Testis (tissue), 3 donors: ENCODE data around the gene SCP2. TPM values are rescaled to one million over a fixed set of nuclear protein-coding genes. Genes with fewer than 3 reads are reported as not detected.

ENCODE experiments used
- DNase-seq: peaks from one replicate; pipeline ENCODE4 v3.0.0-alpha.2; 2019
- H3K27ac ChIP-seq, 2 donors: fragments of 200-600 bp; sonication (generic); one replicate each; pipeline ENCODE4 v1.5.1; 2019
- H3K27me3 ChIP-seq: fragments of 200-600 bp; sonication (generic); one replicate; pipeline ENCODE4 v1.5.1; 2019
- H3K36me3 ChIP-seq: fragments of 200-600 bp; sonication (generic); one replicate; pipeline ENCODE4 v1.5.1; 2017; ENCODE audit warnings: low read depth; ENCODE audit errors: missing control alignments
- H3K4me1 ChIP-seq: fragments of 200-600 bp; sonication (generic); one replicate; pipeline ENCODE4 v1.5.1; 2019
- H3K4me3 ChIP-seq, 2 donors: fragments of 200-600 bp; sonication (generic); one replicate each; pipeline ENCODE4 v1.5.1; 2017 to 2019
- H3K9me3 ChIP-seq: fragments of 200-600 bp; sonication (generic); one replicate; pipeline ENCODE4 v1.5.1; 2017
- POLR2A ChIP-seq: fragments of 450-650 bp; IDR thresholded peaks from one replicate; pipeline ENCODE4 v1.6.1; 2017; ENCODE audit warnings: antibody characterized with exemption, mild to moderate bottlenecking, moderate library complexity
- WGBS, 2 donors: methylation state at CpG; one replicate each; pipeline ENCODE4 v1.1.5; 2018; 5-methylcytosine and 5-hydroxymethylcytosine counted together
- intact Hi-C: fragments of 100-400 bp; cut with DNase I; formaldehyde crosslinking; loops from one replicate; pipeline ENCODE4 v1.15.1; 2023; ENCODE audit warnings: low total_unique reads
- polyA plus RNA-seq: library from polyadenylated mRNA; stranded (reverse); fragments of 350-450 nt; fragmentation: Illumina TruSeq; extraction: RNeasy Lipid Tissue Mini Kit (QIAGEN cat#74804); gene quantifications from one replicate; pipeline ENCODE4 v1.2.3, GENCODE V29; 2014; ENCODE audit warnings: low read depth, low replicate concordance; ENCODE audit not compliant: insufficient read depth
- total RNA-seq, 2 donors: library from RNA; depleted of rRNA; stranded (reverse); fragments of >200 nt; gene quantifications; one replicate each; pipeline ENCODE4 v1.2.3, GENCODE V29; 2016
- TF ChIP-seq, protein P1 (sequence below), 3 experiments: fragments of 450-650 bp in 2 of 3; fragments of 200-600 bp in 1 of 3; sonication (generic) in 1 of 3; IDR thresholded peaks; one replicate each; pipeline ENCODE4 v1.5.1; 2016 to 2019; ENCODE audit warnings: antibody characterized with exemption in 3 of 3, mild to moderate bottlenecking in 2 of 3, moderate library complexity in 1 of 3

SCP2 gene
- total and polyA plus RNA-seq, 3 donors from 2014 or later, result 102 to 108 (median 103) TPM

- Histone ChIP-seq H3K4me3 (peak overlapping the region; percentile 70), H3K27me3 (no peaks in the 10 kb centered on the region), H3K4me1 (peaks cover 18% of the 10 kb centered on the region), H3K36me3 (no peaks in the 10 kb centered on the region), H3K9me3 (no peaks in the 10 kb centered on the region), H3K27ac (peak overlapping the region; percentile 84 to 92)
- 15 to 24% methylated on average over 16 to 18 of the region's 19 CpGs for WGBS, 2 donors
- TF ChIP-seq POLR2A, result no peak
- TF ChIP-seq, protein P1, sequence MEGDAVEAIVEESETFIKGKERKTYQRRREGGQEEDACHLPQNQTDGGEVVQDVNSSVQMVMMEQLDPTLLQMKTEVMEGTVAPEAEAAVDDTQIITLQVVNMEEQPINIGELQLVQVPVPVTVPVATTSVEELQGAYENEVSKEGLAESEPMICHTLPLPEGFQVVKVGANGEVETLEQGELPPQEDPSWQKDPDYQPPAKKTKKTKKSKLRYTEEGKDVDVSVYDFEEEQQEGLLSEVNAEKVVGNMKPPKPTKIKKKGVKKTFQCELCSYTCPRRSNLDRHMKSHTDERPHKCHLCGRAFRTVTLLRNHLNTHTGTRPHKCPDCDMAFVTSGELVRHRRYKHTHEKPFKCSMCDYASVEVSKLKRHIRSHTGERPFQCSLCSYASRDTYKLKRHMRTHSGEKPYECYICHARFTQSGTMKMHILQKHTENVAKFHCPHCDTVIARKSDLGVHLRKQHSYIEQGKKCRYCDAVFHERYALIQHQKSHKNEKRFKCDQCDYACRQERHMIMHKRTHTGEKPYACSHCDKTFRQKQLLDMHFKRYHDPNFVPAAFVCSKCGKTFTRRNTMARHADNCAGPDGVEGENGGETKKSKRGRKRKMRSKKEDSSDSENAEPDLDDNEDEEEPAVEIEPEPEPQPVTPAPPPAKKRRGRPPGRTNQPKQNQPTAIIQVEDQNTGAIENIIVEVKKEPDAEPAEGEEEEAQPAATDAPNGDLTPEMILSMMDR (IDR thresholded peaks at IDR 0.05), result no peak
- DNase-seq, result peak; percentile 76
- intact Hi-C loops, result no loop called here
These were observed 134.2 kb downstream of the SCP2 start for GRCh38 chr1:53061123-53061858.

DNA sequence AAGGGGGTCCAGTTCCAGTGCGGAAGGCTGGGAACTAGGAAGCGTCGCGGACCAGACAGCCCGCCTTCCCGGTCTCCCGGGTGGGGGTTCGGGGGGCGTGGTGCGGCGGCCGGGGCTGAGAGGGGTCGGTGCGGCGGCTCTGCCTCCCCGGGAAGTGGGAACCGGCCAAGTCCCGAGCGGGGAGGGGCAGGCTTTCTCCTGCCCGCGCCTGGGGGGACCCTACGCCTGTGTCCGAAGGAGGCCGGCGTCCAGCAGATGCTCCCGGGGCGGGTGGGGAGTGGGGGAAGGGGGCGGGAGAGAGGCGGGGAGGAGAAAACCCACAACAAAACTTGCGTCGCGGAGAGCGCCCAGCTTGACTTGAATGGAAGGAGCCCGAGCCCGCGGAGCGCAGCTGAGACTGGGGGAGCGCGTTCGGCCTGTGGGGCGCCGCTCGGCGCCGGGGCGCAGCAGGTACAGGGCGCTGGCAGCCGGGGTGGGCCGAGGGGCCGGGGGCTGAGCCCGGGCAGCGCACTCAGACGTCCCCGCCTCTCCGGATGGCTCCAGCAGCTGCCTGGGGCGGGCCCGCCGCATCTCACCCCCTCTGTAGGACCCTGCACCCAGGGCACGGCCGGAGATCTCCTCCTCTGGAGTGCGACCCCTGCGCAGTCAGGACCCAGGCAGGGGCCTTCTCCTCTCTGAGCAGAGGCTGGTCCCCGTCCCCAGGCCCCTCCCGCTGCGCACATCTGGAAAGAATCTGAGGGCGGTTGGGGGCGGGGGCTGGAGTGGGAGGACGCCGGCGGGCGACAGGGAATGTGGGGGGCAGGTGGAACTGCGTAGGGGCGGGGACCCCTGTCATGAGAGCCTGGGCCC lies 135.0 kb downstream of the SCP2 start, which contains the start of gene PODN:
TSS of gene PODN (plus strand) at position 355 of the 849 bp plus-strand sequence. CDS start 7,643 bp downstream, outside the sequence.
- H3K9me3 ChIP-seq, result no peaks in the 10 kb centered on the region
- H3K27ac ChIP-seq, result peak within 1 kb of the TSS; percentile 84 to 92
- intact Hi-C loops, result no loop called here
- no peaks in the 10 kb centered on the region for H3K27me3 ChIP-seq
- peak; percentile 71 for DNase-seq
- H3K4me3 ChIP-seq, result peak within 1 kb of the TSS; percentile 70
- TF ChIP-seq POLR2A, result no peak
- TF ChIP-seq, protein P1 (IDR thresholded peaks at IDR 0.05), result no peak
- WGBS, 2 donors, result 0 to 1% methylated on average over 4 to 51 of the region's 73 CpGs
- peaks cover 18% of the 10 kb centered on the region for H3K4me1 ChIP-seq
- H3K36me3 ChIP-seq, result no peaks in the 10 kb centered on the region

DNA sequence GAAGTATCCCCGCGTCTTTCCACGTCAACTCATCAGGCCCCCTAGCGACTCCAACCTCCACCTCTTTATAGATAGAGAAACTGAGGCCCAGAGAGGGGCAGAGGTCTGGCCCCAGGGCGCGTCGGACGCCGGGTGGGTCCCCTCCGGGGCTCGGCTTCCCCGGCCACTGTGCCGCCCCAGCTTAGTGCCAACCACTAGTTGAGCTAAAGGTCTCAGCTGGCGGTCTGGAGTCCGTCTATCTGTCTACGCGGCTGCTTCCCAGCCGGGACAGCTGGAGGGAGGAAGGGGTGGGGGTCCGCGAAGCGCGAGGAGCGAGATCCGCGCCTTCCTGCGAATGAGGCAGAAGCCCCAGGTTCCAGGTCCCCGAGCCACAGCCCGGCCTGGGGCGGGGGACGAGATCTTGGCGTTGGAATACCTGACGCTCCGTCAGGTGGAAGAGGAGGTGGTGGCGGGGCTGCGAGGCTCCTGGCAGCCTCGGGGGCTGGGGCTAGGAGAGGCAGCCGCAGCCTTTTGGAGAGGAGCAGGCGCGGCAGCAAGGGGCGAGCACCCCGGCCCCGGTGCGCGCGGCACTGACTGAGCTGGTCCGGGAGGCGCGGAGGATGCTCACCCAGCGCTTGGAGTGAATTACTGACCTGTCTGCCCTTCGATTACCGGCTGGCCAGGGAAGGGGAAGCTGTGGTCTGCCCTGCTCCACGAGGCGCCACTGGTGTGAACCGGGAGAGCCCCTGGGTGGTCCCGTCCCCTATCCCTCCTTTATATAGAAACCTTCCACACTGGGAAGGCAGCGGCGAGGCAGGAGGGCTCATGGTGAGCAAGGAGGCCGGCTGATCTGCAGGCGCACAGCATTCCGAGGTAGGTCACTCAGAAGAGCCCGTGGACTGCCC lies 135.9 kb downstream of the SCP2 start:
- peak; percentile 17 for DNase-seq
- intact Hi-C loops, result no loop called here

More for the DNA sequence above, 135.9 kb downstream of the SCP2 start:
- TF ChIP-seq, protein P1 (IDR thresholded peaks at IDR 0.05), result no peak
- TF ChIP-seq POLR2A, result no peak
- no peaks in the 10 kb centered on the region for H3K36me3 ChIP-seq
- H3K4me1 ChIP-seq, result peaks cover 18% of the 10 kb centered on the region
- WGBS, 2 donors, result 12 to 26% methylated on average over 18 to 58 of the region's 61 CpGs
- H3K27me3 ChIP-seq, result no peaks in the 10 kb centered on the region
- peak overlapping the region; percentile 70 for H3K4me3 ChIP-seq
- H3K9me3 ChIP-seq, result no peaks in the 10 kb centered on the region
- peak overlapping the region; percentile 84 to 92 for H3K27ac ChIP-seq
